Islet of Langerhans (tissue), 1 donor: ENCODE measurements around the gene SNX18.

Experiments
- FAIRE-seq: peaks from one replicate; lab custom pipeline; 2011; peaks lifted over from hg19 to GRCh38; lab: Jason Lieb, UNC

The SNX18 gene

DNA sequence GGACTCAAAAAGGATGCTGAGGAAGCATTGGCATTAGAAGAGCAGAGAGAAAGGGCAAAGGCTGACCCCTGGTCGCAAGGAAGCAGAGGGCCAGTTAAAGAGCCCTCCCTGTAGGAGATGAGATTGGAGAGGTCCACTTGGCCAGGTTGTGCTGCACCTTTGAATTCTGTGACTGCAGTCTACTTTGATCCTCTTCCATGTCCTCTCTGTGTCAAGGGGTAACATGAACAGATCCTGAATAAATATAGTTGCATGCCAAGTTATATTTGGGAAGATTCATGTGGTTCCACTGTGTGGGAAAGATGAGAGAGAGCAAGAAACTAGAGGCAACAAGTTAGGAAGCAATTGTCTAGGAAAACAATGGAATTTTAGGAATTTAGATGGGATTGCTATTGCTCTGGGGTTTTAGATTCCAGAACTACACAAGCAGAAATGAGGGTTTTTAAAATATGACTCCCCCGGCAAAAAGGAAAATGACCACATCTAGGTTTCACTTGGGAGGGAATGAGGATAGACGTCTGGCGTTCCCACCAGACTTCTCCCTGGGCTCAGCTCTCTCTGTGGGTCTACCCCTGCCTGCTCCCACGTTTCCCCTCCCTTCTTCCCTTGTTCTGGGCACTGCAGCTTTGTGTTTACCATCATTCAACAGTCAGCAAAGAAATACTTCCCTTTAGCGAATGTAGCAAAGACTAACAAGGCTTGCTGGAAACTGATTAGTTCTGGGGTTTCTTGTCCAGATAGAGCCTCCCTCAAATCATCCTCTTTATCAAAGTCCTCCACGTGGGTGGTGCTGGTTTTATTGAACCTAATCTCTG is 63.6 kb downstream of the SNX18 start:
- no peak for FAIRE-seq

DNA sequence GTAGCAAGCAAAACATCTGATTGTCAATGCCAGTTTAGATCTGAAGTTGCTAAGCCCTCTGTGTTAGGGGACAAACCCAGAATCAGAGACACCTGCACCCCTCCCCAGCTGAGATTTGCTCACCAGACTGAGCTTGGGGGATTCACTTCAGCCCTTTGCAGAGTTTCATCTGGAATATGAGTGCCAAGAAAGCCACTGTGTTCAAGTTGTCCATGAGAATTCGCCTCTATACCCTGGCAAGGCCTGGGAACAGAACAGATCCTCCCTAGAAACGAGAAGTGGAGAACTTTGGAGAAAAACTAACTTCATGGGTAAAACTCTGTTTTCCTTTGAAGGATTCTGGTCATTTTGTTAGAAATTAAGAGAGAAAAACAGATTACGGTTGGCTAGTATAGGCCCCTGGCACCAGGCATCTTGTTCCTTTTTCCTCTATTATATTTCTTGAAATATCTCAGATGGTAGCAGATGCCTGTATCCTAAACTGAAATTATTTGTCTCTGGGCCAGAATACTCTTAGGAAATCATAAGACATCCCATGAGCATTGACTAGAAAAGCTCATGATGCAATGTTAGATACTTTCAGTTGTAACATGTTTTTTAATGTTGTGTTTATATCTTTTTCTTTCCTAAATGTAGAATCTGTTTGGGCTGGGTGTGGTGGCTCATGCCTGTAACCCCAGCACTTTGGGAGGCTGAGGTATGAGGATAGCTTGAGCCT is 64.4 kb downstream of the SNX18 start:
- FAIRE-seq = no peak

DNA sequence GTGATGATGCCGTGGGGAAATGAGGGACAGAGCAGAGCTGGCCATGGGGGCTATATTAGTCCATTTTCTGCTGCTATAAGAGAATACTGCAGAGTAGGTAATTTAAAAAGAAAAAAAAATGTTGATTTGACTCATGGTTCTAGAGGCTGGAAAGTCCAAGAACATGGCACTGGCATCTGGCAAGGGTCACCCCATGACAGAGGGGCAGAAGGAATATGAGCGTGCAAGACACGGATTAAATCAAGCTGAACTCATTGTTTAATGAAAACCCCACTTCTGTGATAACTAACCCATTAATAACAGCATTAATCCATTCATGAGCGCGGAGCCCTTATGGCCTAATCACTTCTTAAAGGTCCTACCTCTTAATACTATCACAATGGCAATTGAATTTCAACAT is 68.8 kb downstream of the SNX18 start:
- FAIRE-seq = no peak

DNA sequence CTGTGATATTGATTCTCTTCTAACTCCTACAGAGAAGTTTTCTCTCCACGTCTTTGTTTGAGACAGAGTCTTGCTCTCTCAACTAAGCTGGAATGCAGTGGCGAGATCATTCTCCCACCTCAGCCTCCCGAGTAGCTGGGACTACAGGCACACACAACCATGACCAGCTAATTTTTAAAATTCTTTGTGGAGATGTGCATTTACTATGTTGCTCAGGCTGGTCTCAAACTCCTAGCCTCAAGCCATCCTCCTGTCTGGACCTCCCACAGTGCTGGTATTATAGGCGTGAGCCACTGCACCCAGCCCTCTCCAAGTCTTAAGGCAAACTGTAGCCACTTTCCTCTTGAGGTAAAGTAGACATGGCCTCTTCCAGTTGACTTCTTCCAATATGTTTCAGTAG is 72.2 kb downstream of the SNX18 start:
- FAIRE-seq = no peak

DNA sequence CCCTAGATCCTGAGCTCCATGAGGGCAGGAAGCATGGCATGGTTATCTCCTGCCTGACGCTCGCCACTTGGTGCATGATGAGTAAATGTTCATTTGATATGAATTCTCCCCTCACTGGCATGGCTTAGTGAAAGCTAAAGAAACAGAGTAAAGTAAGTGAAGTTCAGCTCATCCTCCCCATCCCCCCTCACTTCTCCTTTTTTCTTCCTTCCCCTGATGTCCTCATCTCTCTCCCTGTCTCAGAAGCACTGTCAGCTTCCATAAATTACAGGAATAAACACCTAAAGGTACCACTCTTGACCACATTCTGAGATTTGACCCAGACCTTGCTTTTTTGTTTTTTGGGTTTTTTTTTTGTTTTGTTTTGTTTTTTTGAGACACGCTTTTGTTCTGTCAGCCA is 73.3 kb downstream of the SNX18 start:
- no peak for FAIRE-seq

DNA sequence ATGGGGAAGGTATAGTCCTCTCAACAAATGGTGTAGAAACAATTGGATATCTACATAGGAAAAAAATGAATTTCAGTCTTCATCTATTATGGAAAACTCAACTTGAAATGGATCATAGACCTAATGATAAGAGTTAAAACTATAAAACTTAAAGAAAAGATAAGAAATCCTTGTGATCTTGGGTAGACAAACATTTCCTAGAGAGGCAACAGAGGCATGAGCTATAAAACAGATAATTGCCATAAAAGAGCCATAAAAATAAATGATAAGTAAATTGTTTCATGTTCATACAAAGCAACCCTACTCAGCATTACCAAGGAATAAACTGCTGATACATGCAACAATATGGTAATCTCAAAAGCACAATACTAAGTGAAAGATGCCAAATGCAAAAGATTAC is 76.2 kb downstream of the SNX18 start:
- FAIRE-seq = no peak

DNA sequence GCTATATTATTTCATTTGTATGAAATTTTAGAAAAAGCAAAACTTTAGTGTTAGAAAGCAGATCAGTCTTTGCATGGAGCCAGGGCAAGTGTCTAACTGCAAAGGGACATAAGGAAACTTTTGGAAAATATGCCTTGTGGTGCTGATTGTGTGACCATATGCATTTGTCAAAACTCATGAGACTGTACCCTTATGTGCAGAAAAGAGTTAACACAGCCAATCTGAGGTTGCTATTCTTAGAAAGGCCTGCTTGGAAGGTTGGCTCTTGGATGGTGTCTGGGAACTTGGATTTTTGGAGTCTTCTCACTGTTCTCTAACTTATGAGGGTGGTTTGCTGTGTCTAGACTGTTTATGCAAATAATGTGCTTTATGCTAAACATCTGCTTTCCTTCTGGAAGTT is 76.6 kb downstream of the SNX18 start:
- FAIRE-seq = no peak

DNA sequence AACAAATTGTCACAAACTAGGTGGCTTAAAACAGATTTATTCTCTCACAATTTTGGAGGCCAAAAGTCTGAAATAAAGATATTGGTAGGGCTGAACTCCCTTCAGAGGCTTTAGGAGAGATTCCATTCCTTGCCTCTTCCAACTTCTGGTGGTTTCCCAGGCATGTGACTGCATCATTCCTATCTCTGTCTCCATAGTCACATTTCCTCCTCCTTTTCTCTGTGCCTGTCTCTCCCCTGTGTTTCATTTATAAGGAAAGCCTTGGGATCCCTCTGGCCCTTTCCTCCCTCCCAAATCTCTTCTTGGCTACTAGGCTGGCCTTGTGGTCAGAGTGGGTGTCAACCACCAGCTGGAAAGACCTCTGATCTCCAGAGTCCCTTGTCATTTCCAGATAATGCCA is 78.2 kb downstream of the SNX18 start:
- no peak for FAIRE-seq
